Inflammatory macrophage treated with lipopolysaccharide for 1 hour (primary cell): Measurements from ENCODE around the gene EP400.
A peak's percentile ranks its signal among the peaks of the same experiment; 100 is the strongest.

Source experiments
- DNase-seq, 2 donors: peaks; one replicate each; pipeline ENCODE4 v3.0.0-alpha.2; 2020 to 2022

Gene EP400

GRCh38 chr12:131990066-131990979 is 40.6 kb downstream of the EP400 start:
- DNase-seq = no peak

GRCh38 chr12:131990980-131991305 is 41.2 kb downstream of the EP400 start:
- no peak for DNase-seq

- no peak for DNase-seq
Measured at GRCh38 chr12:131991816-131992430, 42.2 kb downstream of the EP400 start.

GRCh38 chr12:131994589-131994988 is 44.8 kb downstream of the EP400 start:
- DNase-seq = no peak

GRCh38 chr12:132000286-132000872 is 50.6 kb downstream of the EP400 start:
- DNase-seq = no peak

GRCh38 chr12:132003846-132004245 is 54.1 kb downstream of the EP400 start:
- DNase-seq = no peak

- no peak for DNase-seq
Measured at GRCh38 chr12:132004946-132005345, 55.2 kb downstream of the EP400 start.

GRCh38 chr12:132006056-132006680 is 56.4 kb downstream of the EP400 start:
- DNase-seq = no peak

GRCh38 chr12:132007041-132007440 is 57.3 kb downstream of the EP400 start:
- DNase-seq = no peak

- no peak for DNase-seq
Measured at GRCh38 chr12:132009336-132009859, 59.7 kb downstream of the EP400 start.

GRCh38 chr12:132012919-132013568 is 63.3 kb downstream of the EP400 start:
- no peak for DNase-seq

GRCh38 chr12:132014092-132014914 is 64.6 kb downstream of the EP400 start:
- DNase-seq = no peak

- DNase-seq = no peak
Measured at GRCh38 chr12:132014915-132015280, 65.2 kb downstream of the EP400 start.

GRCh38 chr12:132015686-132016430 is 66.1 kb downstream of the EP400 start:
- DNase-seq = no peak

- no peak for DNase-seq
Measured at GRCh38 chr12:132018193-132018916, 68.6 kb downstream of the EP400 start.

GRCh38 chr12:132019891-132020290 is 70.1 kb downstream of the EP400 start:
- no peak for DNase-seq

GRCh38 chr12:132020292-132020691 is 70.5 kb downstream of the EP400 start:
- no peak for DNase-seq

GRCh38 chr12:132021031-132021871 is 71.5 kb downstream of the EP400 start:
- peak; percentile 17 to 24 for DNase-seq

- DNase-seq = no peak
Measured at GRCh38 chr12:132021965-132022364, 72.2 kb downstream of the EP400 start.
